Fibroblast of skin of left biceps (primary cell): ENCODE data around the gene TRIM27.
"Not testable (repeated sequence)": the region's sequence is repeated elsewhere in the genome, so short reads cannot be mapped to it uniquely, and the experiment has no call there.

Experiments
- DNase-seq, 2 experiments: peaks; one replicate each; pipeline ENCODE4 v3.0.0-alpha.2; 2013; ENCODE audit warnings: low read depth in 2 of 2

Gene TRIM27

GRCh38 chr6:28941684-28942448 is 18.1 kb upstream of the TRIM27 start:
- DNase-seq = no peak

DNA sequence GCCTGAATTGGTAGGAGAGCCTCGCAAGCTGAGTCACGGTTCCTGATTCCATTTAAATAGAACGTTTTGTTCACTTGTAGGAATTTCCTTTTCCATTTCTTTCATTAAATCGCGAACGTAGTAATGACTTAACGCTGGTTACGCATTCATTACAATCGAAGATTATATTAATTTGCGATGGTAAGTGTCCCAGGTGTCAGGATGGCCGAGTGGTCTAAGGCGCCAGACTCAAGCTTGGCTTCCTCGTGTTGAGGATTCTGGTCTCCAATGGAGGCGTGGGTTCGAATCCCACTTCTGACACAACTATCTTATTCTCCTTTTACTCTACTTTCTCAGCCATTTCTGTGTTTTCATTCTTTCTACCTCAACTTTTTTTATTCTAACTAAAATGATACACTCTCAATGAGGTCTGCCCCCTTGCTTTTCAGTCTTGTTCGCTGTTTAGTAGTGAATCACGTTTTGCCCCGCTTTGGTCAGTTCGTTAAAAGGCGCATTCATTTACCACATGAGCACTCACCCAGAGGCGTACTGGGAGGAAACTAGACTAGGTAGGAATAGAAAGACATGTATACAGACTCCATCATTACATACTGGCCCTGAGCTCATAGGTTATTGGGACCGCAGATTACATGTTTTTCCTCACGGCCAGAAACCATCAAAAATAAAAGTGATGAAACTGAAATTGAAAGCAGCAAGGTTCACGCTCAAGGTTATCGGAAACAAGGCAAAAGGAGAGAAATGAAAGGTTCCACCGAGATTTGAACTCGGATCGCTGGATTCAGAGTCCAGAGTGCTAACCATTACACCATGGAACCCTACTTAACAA is 17.3 kb upstream of the TRIM27 start:
- peak; percentile 62 to 72 for DNase-seq

DNA sequence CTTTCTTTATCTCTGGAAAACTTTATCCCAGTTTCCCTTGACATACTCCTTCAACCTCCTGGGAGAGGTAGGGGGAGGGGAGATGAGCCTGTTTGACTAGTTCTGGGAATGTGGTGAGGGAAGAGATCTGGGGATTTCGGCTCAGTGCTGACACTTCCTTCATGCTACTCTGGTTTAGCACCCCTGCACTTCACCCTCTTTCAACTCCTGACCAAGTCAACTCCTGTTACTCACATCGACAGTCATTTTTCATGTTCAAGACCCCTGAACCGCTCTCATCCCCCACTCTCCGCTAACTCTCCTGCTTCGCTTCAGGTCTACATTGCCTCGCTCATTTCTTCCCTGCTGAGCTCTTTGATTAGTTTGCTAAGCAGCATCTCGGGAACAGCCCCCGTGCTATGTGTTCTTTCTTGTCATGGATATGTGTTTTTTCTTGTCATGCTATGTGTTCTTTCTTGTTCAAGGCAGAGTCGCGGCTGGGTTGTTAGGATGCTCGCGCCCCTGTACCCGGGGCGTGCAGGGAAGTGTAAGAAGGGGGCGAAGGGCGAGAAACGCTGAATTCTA is 16.6 kb upstream of the TRIM27 start:
- DNase-seq = no peak

GRCh38 chr6:28933069-28933468 is 9.3 kb upstream of the TRIM27 start:
- DNase-seq = no peak

GRCh38 chr6:28929887-28930620 is 6.3 kb upstream of the TRIM27 start:
- DNase-seq = no peak

GRCh38 chr6:28929339-28929738 is 5.6 kb upstream of the TRIM27 start:
- not testable (repeated sequence) for DNase-seq

- DNase-seq = no peak
These were observed 4.1 kb upstream of the TRIM27 start for GRCh38 chr6:28927846-28928245.

DNA sequence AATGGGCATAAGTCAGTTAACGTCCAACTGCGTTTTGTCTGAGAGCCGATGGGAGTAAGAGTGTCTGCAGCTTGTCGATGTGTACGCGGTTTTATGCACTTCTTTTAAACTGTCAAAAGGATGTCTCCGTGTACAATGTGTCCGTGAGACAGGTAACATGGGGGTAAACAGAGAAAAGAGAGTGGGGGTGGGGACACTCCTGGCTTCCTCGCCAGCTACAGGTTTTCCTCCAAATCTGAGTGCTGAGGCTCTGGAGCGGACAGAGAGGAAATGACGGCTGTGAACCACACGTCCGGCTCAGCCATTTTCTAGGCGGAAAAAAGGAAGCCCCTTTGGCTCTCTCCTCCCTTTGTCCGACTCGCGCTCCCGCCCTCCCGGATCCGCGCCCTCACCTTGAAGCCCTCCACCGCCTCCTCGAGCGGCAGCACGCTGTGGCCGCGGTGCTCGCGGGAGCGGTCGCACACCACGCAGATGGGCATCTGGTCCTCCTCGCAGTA is 916 bp downstream of the TRIM27 start:
- DNase-seq = no peak

DNA sequence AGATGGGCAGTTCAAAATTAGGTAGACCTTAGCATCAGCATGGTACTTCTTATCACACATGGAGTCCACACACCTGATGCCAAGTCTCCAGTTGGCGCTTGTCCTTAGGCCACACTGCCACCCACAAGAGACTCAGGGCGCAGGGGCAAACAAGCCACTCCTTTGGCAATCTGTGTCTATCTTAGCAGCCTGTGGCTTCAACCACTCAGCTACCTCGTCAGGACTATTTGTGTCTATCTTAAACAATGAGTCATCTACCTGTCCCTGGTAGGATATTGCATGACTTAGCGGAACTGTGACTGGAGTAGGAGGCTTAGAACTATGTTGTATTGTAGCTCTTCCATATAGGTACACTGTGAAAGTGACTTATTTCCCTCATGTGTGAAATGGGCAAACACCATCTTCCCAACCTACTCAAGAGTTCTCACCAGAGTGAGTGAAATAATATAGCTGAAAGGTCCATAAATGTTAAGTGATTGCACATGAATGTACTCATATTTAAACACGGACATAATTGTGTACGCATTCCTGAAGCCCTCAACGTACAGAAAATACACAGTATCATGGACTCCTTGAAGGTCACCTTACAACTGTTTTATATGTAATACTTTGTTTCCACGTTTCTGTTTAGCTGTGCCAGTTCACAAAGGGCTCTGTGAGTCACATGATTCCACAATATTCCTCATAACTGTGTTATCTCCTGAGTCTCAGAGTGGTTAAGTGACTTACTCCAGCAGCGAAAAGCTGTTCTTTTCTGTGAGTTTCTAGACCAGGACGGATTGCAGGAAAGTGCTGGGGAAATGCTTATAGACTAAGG is 1.6 kb downstream of the TRIM27 start:
- DNase-seq = no peak

DNA sequence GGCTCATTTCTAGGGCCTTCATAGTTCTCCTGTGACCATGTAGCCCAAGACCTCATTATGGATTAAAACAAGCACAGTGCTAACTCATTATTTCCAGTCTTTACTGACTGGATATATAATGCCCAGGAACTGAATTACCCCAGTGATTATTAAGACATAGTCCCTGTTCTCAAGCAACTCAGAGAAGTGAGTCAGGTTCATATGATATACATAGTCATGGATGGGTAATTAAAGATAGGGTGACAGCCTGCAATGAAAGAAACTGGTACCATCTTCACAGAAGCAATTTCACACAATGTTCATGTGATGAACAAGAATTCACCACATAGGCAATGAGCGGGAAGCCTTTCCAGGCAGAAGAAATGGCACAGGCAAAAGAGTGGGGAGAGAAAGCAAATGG is 3.5 kb downstream of the TRIM27 start:
- no peak for DNase-seq

DNA sequence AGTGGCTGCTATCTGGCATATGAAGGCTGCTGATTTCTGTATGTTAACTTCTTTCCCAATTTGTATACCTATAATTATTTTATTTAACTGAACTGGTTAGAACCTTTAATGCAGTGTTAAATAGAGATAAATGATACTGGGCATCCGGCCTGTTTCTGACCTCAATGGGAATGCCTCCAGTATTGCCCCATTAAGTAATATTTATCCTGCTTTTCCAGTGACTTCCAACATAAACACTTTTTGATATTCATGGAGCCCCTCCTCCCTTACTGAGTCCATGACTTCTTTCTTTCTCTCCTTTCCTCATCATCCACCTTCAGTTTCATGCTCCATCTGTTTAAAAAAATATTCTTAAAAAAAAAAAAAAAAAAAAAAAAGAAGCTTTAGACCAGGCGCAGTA is 8.8 kb downstream of the TRIM27 start:
- no peak for DNase-seq

DNA sequence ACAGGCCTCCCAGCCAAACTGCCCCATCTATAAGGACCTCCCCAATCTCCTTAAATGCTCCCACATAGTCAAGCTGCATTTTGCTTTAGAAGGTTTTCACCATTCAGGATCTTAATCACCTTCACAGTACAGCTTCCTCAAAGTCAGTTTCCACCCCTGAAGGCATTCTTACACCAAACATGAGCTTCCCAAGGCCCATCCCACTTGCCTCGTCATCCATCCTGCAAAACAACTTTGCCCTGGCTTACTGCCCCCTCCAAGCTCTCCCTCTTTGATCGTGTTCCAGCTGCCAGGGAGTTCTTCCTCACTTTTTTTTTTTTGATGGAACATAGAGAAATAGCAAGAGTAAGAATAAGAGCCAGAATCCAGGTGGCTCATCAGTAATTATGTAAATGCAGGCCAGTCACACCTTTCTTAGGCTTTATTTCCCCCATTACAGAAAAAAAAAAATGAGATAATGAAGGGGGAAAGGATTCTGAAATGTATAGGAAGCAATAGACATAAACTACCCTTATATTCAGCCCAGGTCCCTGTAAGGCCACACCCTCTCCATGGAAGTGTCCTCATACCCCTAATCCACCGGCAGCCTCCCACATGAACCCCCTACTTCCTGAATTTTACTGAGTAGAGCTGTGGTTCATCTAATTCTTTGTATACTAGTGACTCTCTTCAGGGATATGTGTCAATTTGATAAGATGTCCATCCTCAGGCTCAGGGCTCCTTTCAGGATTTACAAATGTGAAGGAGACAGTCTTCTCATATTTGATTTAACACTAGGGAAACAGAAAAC is 12.7 kb downstream of the TRIM27 start:
- DNase-seq = no peak

DNA sequence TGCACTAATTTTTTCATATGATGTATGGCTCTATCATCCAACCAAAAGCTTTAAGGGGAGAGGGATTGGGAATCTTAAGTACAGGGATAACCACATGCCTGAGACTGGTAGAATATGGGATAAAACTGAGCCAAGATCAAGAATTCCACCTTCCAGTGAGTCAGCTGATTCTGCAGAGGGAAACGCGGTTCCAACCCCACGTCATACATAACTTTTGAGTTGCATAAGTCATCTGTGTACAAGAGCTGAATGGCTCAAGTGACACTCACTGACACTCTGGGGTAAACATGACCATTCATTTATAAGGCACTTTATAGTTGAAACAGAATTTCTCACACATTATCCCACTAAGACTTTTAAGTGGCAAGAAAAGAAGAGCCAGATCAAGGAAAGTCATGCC is 16.4 kb downstream of the TRIM27 start:
- peak in 1 of 2 experiments; percentile 34 for DNase-seq

GRCh38 chr6:28906669-28907068 is 17.1 kb downstream of the TRIM27 start:
- no peak for DNase-seq

DNA sequence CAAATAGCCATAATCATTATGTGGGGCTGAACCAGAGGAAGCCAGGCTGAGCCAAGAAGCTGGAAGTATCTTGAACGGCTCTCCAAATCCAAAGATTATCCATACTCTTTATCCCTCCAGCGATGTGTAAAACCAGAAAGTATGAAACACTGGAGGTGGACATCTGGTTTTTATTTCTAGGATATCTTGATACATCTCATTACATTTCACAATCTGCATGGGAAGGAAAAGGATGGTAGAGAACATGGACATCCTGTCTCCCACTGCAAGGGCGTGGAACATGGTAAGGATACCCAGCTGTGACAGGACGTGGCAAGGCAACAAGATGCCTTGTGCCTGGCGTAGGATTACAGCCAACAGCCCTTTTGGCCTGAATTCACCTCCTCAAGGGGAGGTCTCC is 20.1 kb downstream of the TRIM27 start:
- DNase-seq = no peak

DNA sequence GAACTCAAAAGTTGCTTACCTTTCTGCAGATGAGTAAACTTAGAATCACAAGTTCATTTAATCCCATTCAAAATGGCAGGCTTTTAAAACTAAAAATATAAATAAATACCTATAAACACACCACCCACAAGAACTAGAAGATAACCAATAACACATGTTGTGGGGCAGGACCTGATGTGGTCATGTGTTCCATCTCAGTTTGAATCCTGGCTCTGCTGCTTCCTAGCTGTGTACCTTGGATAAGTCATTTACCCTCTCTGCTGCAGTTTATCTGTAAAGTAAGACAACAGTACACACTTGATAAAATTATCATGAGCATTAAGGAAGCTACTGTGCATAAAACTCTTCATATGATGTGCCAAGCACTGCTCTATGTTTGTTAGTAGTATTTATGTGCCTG is 22.0 kb downstream of the TRIM27 start:
- DNase-seq = no peak

GRCh38 chr6:28900577-28901256 is 23.1 kb downstream of the TRIM27 start:
- no peak for DNase-seq

- DNase-seq = no peak
These were observed 25.1 kb downstream of the TRIM27 start for GRCh38 chr6:28898710-28898965.

- no peak for DNase-seq
These were observed 26.4 kb downstream of the TRIM27 start for GRCh38 chr6:28897369-28897745.
